Erythroblast (primary cell): ENCODE measurements around the gene GMIP.

ENCODE experiments used
- DNase-seq, 2 experiments: peaks; one replicate each; lab custom pipeline; 2025; lab: John Stamatoyannopoulos, UW
- GATA1 ChIP-seq: IDR thresholded peaks from 2 replicates; pipeline ENCODE4 v1.6.1; 2011; ENCODE audit warnings: low read depth, mild to moderate bottlenecking, control low read depth, low read length, moderate library complexity
- POLR2A ChIP-seq: IDR thresholded peaks from 2 replicates; pipeline ENCODE4 v1.6.1; 2011; ENCODE audit warnings: mild to moderate bottlenecking, low read length

Gene GMIP

DNA sequence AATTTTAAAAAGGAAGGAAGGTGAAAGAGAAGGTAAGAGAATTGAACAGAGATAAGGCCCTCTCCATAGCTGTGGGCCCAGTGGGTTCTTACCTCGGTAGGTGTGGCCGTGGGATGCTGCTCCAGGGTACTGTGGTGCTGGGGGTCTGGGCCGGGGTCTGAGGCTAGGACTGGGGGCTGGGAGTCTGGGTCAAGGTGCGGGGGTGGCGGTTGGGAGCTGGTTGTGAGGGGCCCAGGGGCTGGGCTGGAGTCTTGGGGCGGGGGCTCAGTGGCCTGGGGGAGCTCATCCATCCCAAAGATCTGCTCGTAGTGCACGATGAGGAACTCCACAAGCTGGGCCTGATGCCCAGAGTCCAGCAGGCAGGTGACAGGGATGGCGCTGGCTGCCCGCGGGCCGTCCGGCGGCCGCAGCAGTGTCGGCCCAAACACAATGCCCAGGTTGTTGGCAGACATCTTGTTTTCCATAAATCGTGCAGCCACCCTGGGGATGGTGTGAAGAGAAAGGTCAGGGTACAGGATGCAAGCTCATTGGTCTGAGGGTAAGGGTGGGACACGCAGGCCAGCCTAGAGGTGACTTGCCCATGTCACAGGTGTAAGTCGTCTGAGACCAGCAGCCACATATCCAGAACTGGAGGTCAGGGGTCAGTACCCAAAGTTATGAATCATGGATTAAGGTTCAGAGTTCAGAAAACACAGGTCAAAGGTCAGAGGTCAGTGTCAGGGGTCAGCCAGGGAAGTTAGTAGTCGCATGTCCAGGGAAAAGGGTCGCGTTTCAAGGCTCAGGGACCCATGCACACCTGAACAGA, 9.5 kb downstream of the GMIP start:
- no peak for DNase-seq

DNA sequence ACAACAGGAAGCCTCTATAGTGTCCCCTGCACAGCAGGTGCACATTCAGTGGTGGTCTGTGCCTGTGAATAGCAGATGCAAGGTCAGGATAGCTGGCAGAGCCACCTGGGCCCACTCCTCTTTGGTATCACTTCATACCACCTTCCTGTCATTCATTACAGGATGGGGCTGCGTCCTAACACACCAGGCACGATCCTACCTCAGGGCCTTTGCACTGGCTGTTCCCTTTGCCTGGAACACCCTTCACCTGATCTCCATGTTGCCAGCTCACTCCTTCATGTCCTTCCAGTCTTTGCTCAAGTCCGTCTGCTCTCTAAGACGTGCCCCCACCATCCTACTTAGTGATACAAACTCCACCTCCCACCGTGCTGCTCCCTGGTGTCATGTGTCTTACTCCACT, 10.8 kb downstream of the GMIP start:
- no peak for TF ChIP-seq POLR2A
- TF ChIP-seq GATA1: no peak
- DNase-seq: no peak

More for the DNA sequence above, 9.5 kb downstream of the GMIP start:
- TF ChIP-seq GATA1: no peak
- no peak for TF ChIP-seq POLR2A

DNA sequence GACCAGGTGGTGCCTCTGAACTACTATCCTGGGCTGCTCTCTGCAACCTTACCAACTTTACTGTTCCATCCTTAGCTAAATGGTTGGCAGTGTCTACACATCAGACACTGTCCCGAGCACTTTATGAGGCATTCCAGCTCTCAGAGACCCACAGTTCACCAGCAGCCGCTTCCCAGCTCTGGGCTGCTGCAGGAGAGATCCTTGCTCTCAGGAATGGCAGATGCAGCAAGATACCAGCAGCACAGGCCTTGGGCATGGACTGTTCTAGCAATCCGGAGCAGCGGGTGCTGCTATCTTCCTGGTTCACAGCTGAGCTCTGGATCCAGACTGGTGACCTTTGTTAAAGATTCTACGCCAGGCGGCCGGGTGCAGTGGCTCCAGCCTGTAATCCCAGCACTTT, 12.1 kb downstream of the GMIP start:
- TF ChIP-seq POLR2A: no peak
- no peak for DNase-seq

DNA sequence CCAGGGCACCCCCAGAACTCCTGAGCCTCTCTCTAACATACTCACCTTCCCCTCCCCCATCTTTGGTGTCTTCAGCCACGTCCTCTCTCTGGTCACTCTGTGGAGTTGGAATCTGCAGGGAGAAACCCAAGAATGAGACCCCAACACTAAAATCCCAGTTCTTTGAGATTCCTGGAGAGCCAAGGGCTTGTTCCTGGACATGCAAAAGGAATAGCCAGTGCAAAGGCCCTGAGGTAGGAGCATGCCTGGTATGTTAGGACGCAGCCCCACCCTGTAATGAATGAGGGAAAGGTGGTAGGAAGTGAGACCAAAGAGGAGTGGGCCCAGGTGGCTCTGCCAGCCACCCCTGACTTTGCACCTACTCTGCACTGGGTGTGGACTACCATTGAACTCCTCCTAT, 13.0 kb downstream of the GMIP start:
- TF ChIP-seq GATA1: no peak
- no peak for TF ChIP-seq POLR2A
- no peak for DNase-seq

DNA sequence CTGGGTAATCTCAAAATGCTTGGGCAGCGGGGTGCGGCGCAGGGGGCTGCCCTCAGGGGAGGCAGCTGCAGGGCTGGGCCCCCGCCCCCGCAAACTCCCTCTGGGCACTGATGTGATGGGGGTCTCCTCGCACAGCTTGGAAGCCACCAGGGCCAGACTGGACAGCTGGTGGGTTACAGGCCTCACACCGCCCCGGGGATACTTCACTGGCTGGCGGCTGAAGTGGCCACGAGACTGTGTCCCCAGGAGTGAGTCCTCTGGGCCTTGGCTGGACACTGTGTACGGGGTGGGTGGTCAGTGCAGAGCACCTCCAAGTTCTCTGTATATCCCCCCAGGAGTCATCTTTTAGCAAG, 13.4 kb downstream of the GMIP start:
- no peak for DNase-seq
- no peak for TF ChIP-seq POLR2A
- no peak for TF ChIP-seq GATA1

DNA sequence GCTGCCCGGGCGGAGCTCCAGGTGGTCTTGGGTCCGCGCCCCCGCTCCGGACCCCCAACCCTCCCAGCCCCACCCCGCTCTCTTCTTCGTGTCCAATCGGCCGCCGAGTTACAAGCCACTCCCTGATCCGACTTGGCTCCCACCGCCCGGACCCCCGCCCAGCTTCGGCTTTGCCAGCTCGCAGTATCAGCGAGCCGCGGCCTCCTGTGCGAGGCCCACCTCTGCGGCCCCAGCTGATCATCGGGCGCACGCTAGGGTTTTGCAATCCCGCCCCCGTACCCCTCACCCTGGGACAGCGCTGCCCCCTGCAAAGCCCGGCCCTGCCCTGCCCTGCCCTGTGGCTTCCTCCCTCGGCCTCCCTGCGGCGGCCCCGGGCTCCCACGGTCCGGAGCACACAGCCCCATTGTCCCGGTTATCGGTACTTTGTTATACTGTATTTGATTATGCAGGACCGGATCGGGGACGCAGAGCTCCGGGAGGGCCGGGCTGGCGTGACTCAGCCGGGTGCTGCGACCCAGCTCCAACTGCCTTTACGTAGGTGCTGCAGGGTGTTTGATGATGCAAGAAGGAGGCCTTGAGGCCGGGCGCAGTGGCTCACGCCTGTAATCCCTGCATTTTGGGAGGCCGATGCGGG, 14.8 kb downstream of the GMIP start:
- DNase-seq: no peak
- no peak for TF ChIP-seq GATA1
- no peak for TF ChIP-seq POLR2A

DNA sequence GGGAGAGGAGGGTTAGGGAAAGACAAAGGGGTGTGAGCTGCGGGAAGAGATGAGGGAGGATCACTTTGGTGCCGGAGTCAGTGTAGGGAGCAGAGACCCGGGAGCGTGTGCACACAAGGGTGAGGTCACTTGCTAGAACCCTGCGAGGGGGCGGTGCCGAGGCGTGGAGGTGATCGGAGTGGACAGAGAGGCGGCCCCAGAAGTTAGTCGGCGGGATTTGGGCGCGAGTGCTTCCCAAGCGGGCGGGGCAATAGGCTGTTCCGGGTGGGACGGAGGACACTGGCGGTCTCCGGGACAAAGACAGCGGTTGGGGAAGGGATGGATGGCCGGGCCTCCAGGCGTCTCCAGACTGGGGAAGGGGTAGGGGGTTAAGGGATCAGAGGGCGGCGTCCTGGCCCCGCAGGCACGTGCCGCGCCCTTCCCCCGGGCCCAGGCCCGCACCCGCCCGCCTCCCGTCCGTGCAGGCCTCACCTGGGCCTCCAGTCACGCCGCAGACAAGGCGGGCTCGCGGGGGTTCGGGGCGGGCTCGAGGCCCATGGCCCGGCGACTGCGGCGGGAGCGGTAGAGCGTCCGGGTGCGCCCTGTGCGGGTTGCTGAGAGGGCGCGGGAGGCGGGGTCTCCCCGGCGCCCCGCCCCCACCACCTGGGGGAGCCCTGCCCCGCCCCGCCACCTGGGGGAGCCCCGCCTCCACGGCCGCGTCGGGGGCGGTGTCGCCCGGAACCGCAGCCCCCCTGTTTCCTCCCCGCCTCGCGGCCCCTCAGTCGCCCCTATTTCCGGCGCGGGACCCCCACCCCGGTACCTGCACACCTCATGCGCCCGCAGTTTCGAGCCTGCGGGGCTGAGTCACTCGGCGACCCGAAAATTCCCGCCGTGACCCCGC, 15.6 kb downstream of the GMIP start, which contains the start of gene LPAR2:
TSS of gene LPAR2 (minus strand) at position 600 of the 880 bp plus-strand sequence. CDS start 945 bp downstream, outside the sequence.
- DNase-seq: no peak
- TF ChIP-seq POLR2A (no peak), GATA1 (no peak)

DNA sequence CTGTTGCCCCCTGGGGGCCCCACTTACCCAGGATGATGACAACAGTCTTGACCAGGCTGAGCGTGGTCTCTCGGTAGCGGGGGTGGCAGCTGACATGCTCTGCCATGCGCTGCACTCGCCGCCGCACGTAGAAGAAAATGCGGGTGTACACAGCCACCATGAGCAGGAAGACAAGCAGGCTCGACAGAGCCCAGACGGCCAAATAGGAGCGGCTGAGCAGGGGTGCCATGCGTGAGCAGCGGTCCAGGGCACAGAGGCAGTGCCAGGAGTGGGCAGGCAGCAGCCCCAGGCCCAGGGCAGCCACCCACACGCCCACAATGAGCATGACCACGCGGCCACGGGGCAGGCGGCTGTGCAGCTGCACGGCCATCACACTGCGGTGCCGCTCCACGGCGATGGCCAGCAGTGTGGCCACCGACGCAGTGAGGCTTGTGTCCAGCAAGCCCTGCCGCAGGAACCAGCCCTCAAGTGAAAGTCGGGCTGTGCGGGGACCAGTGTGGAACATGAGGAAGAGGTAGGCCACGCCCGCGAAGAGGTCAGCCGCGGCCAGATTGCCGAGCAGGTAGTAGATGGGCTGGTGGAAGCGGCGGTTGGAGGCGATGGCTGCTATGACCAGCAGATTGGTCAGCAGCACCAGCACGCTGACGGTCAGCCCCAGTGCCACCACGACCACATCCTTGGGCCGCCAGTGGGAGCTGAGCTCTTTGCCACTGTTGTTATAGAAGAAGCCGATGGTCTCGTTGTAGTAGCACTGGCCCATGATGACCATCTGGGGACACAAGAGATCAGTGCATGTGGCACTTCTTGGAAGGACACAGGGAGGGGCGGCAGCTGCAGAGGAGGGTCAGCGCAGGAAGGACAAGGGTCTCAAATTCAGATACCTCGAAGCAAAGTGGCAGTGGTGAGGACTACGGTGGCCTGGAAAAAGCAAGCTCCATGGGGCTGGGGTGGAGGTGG, 16.7 kb downstream of the GMIP start:
- TF ChIP-seq POLR2A: no peak
- no peak for TF ChIP-seq GATA1
- DNase-seq: no peak

DNA sequence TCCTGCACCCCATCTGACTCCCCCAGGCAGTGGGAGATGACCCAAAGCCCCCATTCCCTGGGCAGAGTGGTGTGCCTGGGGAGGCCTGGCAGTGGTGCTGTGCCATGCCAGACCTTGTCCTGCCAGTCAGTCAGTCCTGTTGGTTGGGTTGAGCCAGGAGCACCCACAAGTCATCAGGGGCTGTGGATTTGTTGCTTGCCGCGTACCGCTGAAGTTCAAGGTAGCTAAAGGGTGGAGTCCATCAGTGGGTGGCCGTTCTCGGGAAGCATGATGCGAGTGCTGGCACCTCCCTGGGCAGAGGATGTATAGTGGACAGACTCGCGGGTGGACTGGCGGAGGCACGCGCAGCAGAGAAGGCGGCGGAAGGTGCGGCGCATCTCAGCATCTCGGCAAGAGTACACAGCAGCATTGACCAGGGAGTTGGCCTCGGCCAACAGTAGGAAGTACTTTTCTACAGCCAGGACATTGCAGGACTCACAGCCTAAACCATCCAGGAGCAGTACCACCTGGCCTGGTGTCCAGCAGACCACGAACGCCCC, 19.4 kb downstream of the GMIP start:
- TF ChIP-seq POLR2A (no peak), GATA1 (no peak)
- DNase-seq: no peak

DNA sequence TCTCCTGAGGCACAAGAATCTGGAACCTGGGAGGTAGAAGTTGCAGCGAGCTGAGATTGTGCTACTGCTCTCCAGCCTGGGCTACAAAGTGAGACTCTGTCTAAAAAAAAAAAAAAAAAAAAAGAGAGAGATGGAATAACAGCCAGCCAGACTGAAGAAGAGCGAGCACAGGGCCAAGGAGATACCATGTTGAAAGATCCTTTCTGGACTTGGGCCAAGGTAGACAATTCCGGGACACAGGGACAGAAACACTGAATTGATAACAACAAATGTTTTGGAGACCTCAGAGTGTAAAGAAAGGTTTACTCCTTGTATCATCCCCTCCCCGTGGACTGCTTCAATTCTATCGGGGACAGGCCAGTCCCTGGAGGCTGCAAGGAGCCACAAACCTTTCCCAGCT, 20.1 kb downstream of the GMIP start:
- no peak for TF ChIP-seq POLR2A
- no peak for TF ChIP-seq GATA1
- DNase-seq: no peak

DNA sequence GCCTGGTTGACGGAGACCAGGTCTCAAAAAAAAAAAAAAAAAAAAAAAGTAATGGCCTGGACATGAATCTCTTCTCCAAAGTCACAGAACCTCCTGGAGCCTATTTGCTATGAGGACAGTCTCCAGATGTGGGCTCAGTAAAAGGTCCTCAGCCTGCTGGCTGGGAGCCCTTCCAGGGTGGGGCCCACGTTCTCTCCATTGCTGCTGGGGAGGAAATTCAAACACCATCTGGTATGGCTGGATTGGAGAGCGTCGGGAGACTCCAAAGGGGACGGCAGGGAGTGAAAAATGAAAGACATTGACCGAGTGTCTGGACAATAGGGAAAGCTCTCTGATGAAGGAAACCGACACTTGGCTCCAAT, 23.6 kb downstream of the GMIP start:
- no peak for DNase-seq
- TF ChIP-seq GATA1: no peak
- no peak for TF ChIP-seq POLR2A

DNA sequence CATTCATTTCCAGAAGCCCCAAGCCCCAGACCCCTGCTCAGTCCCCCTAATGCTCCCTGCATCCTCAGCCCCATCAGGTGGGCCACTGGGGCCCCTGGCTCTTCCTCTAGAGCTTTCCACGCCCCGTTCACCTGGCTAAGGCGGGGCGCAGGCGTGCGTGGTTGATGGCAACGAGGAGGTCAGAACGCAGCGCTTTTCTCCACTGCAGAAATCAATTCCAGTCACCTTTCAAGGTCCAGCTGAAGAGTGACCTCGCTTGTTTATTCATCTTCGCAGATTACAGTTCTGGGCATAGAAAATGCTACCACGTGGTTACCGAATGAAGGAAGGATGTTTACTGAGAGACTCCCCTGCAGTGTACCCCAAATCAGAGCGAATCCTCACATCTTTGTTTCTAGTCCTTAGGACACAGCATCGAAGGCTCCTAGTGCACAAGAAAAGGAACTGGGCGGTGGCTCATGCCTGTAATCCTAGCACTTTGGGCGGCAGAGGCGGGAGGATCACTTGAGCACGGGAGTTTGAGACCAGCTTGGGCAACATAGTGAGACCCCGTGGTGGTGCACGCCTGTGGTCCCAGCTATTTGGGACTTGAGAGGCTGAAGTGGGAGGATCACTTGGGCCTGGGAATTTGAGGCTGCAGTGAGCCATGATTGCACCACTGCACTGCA, 24.1 kb downstream of the GMIP start:
- no peak for TF ChIP-seq POLR2A
- TF ChIP-seq GATA1: no peak
- no peak for DNase-seq
